HepG2 (cell line): ENCODE data around the gene PSMD6. TPM values are rescaled to one million over a fixed set of nuclear protein-coding genes. Genes with fewer than 3 reads are reported as not detected.

Experiments used
- ADNP ChIP-seq: sonication (generic); formaldehyde crosslinking; IDR thresholded peaks from 2 replicates; pipeline ENCODE4 v1.4.0; 2020; ENCODE audit warnings: missing genetic modification reagents
- AGO2 ChIP-seq: fragments of 200-400 bp; formaldehyde crosslinking; optimal IDR thresholded peaks from 2 replicates; pipeline ENCODE3; 2017; ENCODE audit warnings: mild to moderate bottlenecking, low read depth, low read length, moderate library complexity
- HHEX ChIP-seq: IDR thresholded peaks from 2 replicates; pipeline ENCODE4 v1.6.1; 2016; ENCODE audit warnings: control low read depth
- ISX ChIP-seq: sonication (generic); formaldehyde crosslinking; conservative IDR thresholded peaks from 2 replicates; pipeline ENCODE4 v1.5.0; 2020; ENCODE audit warnings: missing genetic modification reagents
- MYNN ChIP-seq: sonication (generic); formaldehyde crosslinking; IDR thresholded peaks from 2 replicates; pipeline ENCODE4 v1.4.0; 2020; ENCODE audit warnings: mild to moderate bottlenecking, low read depth, missing genetic modification reagents
- NAIF1 ChIP-seq: sonication (generic); formaldehyde crosslinking; IDR thresholded peaks from 2 replicates; pipeline ENCODE4 v1.5.0; 2020; ENCODE audit warnings: mild to moderate bottlenecking, missing genetic modification reagents, borderline replicate concordance
- THAP11 ChIP-seq: IDR thresholded peaks from 2 replicates; pipeline ENCODE4 v1.6.1; 2016; ENCODE audit warnings: missing biosample characterization, missing genetic modification reagents
- ZMAT3 ChIP-seq: sonication (generic); formaldehyde crosslinking; conservative IDR thresholded peaks from 2 replicates; pipeline ENCODE4 v1.7.0; 2021; ENCODE audit warnings: missing genetic modification reagents
- ZNF24 ChIP-seq: fragments of 450-650 bp; IDR thresholded peaks from 2 replicates; pipeline ENCODE4 v1.6.1; 2017; ENCODE audit warnings: antibody characterized with exemption, mild to moderate bottlenecking
- ZNF264 ChIP-seq: sonication (generic); formaldehyde crosslinking; IDR thresholded peaks from 2 replicates; pipeline ENCODE4 v1.4.0; 2020; ENCODE audit warnings: missing genetic modification reagents
- ZNF543 ChIP-seq: sonication (generic); formaldehyde crosslinking; IDR thresholded peaks from 2 replicates; pipeline ENCODE4 v1.4.0; 2020; ENCODE audit warnings: mild to moderate bottlenecking, missing genetic modification reagents
- ZNF547 ChIP-seq: sonication (generic); formaldehyde crosslinking; IDR thresholded peaks from 2 replicates; pipeline ENCODE4 v1.5.1; 2020; ENCODE audit warnings: mild to moderate bottlenecking, missing genetic modification reagents
- ZNF567 ChIP-seq: sonication (generic); formaldehyde crosslinking; IDR thresholded peaks from 2 replicates; pipeline ENCODE4 v1.8.1; 2023; ENCODE audit warnings: mild to moderate bottlenecking, missing genetic modification reagents, borderline replicate concordance
- ZNF607 ChIP-seq: sonication (generic); formaldehyde crosslinking; IDR thresholded peaks from 2 replicates; pipeline ENCODE4 v1.5.1; 2020; ENCODE audit warnings: missing genetic modification reagents, mild to moderate bottlenecking, borderline replicate concordance
- ZNF761 ChIP-seq: sonication (generic); formaldehyde crosslinking; conservative IDR thresholded peaks from 2 replicates; pipeline ENCODE4 v1.4.0; 2020; ENCODE audit warnings: mild to moderate bottlenecking, missing genetic modification reagents
- ZNF773 ChIP-seq: sonication (generic); formaldehyde crosslinking; IDR thresholded peaks from 2 replicates; pipeline ENCODE4 v1.4.0; 2020; ENCODE audit warnings: missing genetic modification reagents, borderline replicate concordance
- polyA plus RNA-seq, 8 experiments: library from polyadenylated mRNA; depleted of rRNA in 3 of 8; stranded (reverse) in 7 of 8; unstranded in 1 of 8; fragments of >200 nt; fragmentation: Illumina TruSeq in 4 of 8; extraction: Trizol in 4 of 8; gene quantifications; 2 replicates each; pipeline versions ENCODE4 v1.2.1 to v1.2.3, GENCODE V29; 2011 to 2016; ENCODE audit warnings: low read depth in 4 of 8, missing spikeins in 1 of 8, mixed read lengths in 1 of 8; ENCODE audit not compliant: insufficient read depth in 1 of 8
- total RNA-seq, 5 experiments: library from RNA; depleted of rRNA; stranded (reverse); fragments of >200 nt; fragmentation: Illumina TruSeq; extraction: Trizol; gene quantifications; 2 replicates each; pipeline ENCODE4 v1.2.3, GENCODE V29; 2016; ENCODE audit warnings: low read depth in 1 of 5
- TF ChIP-seq, protein P1 (sequence below): sonication (generic); formaldehyde crosslinking; IDR thresholded peaks from 2 replicates; pipeline ENCODE4 v1.5.0; 2020; ENCODE audit warnings: missing genetic modification reagents
- TF ChIP-seq, protein P2 (sequence below): sonication (generic); formaldehyde crosslinking; IDR thresholded peaks from 2 replicates; pipeline ENCODE4 v1.5.0; 2020; ENCODE audit warnings: mild to moderate bottlenecking, missing genetic modification reagents, moderate library complexity
- TF ChIP-seq, protein P3 (sequence below): sonication (generic); formaldehyde crosslinking; IDR thresholded peaks from 2 replicates; pipeline ENCODE4 v1.4.0; 2020; ENCODE audit warnings: missing genetic modification reagents, low read depth, mild to moderate bottlenecking, borderline replicate concordance
- TF ChIP-seq, protein P4 (sequence below): sonication (generic); formaldehyde crosslinking; IDR thresholded peaks from 2 replicates; pipeline ENCODE4 v1.4.0; 2020; ENCODE audit warnings: missing genetic modification reagents

The PSMD6 gene
- total and polyA plus RNA-seq, 2 of the 13 experiments (the other 11 are each of a cell fraction or from before 2014, with no cell fraction given) = 36.8 to 117 TPM

DNA sequence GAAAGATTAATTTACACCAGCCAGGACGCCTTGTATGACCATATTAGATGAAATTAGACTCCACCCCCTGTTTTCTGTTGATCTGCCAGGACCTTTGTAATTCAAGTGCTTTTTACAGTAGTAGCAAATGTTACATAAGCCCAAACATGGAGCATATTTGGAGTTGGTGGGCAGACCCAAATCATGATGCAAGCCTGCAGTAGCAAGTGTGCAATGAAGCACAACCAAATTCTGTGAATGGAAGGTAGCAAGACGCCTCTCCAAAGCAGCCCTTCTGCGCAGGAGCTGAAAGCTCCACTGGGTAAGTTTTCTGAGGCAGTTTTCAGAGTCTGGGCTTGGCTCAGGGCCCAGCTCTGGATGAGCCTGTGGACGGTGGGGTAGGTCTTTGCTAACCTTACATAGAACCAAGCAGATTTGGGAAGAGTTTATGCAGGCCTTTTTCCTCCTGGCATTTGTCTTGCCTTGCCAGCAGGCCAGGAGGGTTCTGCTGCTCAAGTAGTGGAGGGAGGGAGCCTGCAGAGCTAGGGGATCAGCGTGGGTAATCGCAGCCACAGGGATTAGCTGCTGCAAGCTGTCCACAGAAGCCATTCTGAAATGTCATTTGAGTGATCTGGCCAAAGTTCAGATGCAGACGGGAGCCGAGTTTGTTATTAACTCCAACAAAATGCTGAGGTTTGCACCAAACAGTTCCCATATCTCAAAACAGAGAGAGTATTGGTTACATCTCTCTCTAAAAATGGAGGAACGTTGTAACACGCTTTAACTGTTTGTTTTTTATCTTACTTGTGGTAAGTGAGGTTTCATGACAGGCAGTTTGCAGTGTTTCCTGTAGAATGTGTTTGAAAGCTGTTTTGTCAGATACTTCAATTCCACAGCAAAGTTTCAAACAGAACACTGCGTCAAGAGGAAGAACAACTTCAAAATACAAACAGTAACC, 55.4 kb downstream of the PSMD6 start (continued):
- TF ChIP-seq ZNF773 (CRISPR knock-in tag) = no peak
- 0 out of 2 replicates have a peak, but pooled peaks have one; percentile 39 for TF ChIP-seq ZMAT3 (CRISPR knock-in tag)
- no peak for TF ChIP-seq ISX
- TF ChIP-seq ZNF607 (CRISPR knock-in tag) = peak; percentile 63; the same call in 1 of the 2 replicates
- TF ChIP-seq ADNP = no peak
- no peak for TF ChIP-seq ZNF761 (CRISPR knock-in tag)
- no peak for TF ChIP-seq ZNF264 (CRISPR knock-in tag)
- TF ChIP-seq ZNF547 (CRISPR knock-in tag) = no peak
- TF ChIP-seq, protein P1, sequence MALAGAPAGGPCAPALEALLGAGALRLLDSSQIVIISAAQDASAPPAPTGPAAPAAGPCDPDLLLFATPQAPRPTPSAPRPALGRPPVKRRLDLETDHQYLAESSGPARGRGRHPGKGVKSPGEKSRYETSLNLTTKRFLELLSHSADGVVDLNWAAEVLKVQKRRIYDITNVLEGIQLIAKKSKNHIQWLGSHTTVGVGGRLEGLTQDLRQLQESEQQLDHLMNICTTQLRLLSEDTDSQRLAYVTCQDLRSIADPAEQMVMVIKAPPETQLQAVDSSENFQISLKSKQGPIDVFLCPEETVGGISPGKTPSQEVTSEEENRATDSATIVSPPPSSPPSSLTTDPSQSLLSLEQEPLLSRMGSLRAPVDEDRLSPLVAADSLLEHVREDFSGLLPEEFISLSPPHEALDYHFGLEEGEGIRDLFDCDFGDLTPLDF (CRISPR knock-in tag) = 0 out of 2 replicates have a peak, but pooled peaks have one; percentile 36
- TF ChIP-seq NAIF1 (CRISPR knock-in tag) = no peak
- TF ChIP-seq, protein P2, sequence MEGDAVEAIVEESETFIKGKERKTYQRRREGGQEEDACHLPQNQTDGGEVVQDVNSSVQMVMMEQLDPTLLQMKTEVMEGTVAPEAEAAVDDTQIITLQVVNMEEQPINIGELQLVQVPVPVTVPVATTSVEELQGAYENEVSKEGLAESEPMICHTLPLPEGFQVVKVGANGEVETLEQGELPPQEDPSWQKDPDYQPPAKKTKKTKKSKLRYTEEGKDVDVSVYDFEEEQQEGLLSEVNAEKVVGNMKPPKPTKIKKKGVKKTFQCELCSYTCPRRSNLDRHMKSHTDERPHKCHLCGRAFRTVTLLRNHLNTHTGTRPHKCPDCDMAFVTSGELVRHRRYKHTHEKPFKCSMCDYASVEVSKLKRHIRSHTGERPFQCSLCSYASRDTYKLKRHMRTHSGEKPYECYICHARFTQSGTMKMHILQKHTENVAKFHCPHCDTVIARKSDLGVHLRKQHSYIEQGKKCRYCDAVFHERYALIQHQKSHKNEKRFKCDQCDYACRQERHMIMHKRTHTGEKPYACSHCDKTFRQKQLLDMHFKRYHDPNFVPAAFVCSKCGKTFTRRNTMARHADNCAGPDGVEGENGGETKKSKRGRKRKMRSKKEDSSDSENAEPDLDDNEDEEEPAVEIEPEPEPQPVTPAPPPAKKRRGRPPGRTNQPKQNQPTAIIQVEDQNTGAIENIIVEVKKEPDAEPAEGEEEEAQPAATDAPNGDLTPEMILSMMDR = 0 out of 2 replicates have a peak, but pooled peaks have one; percentile 6
- TF ChIP-seq AGO2 = no peak
- TF ChIP-seq MYNN = no peak
- no peak for TF ChIP-seq ZNF567 (CRISPR knock-in tag)
- TF ChIP-seq HHEX (CRISPR knock-in tag) = 0 out of 2 replicates have a peak, but pooled peaks have one; percentile 20
- TF ChIP-seq, protein P3, sequence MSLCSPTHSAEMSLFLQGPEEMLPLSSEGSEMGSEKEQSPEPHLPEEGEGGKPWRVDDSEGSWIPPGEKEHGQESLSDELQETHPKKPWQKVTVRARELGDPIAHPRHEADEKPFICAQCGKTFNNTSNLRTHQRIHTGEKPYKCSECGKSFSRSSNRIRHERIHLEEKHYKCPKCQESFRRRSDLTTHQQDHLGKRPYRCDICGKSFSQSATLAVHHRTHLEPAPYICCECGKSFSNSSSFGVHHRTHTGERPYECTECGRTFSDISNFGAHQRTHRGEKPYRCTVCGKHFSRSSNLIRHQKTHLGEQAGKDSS (CRISPR knock-in tag) = no peak
- TF ChIP-seq ZNF543 = no peak
- no peak for TF ChIP-seq ZNF24
- no peak for TF ChIP-seq THAP11
- TF ChIP-seq, protein P4, sequence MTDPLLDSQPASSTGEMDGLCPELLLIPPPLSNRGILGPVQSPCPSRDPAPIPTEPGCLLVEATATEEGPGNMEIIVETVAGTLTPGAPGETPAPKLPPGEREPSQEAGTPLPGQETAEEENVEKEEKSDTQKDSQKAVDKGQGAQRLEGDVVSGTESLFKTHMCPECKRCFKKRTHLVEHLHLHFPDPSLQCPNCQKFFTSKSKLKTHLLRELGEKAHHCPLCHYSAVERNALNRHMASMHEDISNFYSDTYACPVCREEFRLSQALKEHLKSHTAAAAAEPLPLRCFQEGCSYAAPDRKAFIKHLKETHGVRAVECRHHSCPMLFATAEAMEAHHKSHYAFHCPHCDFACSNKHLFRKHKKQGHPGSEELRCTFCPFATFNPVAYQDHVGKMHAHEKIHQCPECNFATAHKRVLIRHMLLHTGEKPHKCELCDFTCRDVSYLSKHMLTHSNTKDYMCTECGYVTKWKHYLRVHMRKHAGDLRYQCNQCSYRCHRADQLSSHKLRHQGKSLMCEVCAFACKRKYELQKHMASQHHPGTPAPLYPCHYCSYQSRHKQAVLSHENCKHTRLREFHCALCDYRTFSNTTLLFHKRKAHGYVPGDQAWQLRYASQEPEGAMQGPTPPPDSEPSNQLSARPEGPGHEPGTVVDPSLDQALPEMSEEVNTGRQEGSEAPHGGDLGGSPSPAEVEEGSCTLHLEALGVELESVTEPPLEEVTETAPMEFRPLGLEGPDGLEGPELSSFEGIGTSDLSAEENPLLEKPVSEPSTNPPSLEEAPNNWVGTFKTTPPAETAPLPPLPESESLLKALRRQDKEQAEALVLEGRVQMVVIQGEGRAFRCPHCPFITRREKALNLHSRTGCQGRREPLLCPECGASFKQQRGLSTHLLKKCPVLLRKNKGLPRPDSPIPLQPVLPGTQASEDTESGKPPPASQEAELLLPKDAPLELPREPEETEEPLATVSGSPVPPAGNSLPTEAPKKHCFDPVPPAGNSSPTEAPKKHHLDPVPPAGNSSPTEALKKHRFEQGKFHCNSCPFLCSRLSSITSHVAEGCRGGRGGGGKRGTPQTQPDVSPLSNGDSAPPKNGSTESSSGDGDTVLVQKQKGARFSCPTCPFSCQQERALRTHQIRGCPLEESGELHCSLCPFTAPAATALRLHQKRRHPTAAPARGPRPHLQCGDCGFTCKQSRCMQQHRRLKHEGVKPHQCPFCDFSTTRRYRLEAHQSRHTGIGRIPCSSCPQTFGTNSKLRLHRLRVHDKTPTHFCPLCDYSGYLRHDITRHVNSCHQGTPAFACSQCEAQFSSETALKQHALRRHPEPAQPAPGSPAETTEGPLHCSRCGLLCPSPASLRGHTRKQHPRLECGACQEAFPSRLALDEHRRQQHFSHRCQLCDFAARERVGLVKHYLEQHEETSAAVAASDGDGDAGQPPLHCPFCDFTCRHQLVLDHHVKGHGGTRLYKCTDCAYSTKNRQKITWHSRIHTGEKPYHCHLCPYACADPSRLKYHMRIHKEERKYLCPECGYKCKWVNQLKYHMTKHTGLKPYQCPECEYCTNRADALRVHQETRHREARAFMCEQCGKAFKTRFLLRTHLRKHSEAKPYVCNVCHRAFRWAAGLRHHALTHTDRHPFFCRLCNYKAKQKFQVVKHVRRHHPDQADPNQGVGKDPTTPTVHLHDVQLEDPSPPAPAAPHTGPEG (CRISPR knock-in tag) = 0 out of 2 replicates have a peak, but pooled peaks have one; percentile 29
